HG02938 (cell line): ENCODE data around the gene MMP2.
A peak's percentile ranks its signal among the peaks of the same experiment; 100 is the strongest.

ENCODE experiments used
- ATAC-seq: cut with Tn5 transposase; IDR thresholded peaks from one replicate; pipeline ENCODE4 v1.9.1; 2021; ENCODE audit warnings: mild to moderate bottlenecking, moderate library complexity; ENCODE audit not compliant: unreplicated experiment

MMP2 gene

GRCh38 chr16:55478827-55479429, at the start of gene MMP2:
Gene MMP2 (plus strand): TSS chr16:55479198. CDS start chr16:55479480, 282 bp downstream.
- no peak for ATAC-seq

GRCh38 chr16:55433030-55433429, 46.0 kb upstream of the MMP2 start:
- no peak for ATAC-seq

GRCh38 chr16:55433535-55433934, 45.5 kb upstream of the MMP2 start:
- no peak for ATAC-seq

- no peak for ATAC-seq
Observed at GRCh38 chr16:55434000-55434399, 45.0 kb upstream of the MMP2 start.

- no peak for ATAC-seq
Observed at GRCh38 chr16:55435387-55435786, 43.6 kb upstream of the MMP2 start.

GRCh38 chr16:55436587-55436986, 42.4 kb upstream of the MMP2 start:
- ATAC-seq = no peak

GRCh38 chr16:55437625-55438024, 41.4 kb upstream of the MMP2 start:
- no peak for ATAC-seq

- no peak for ATAC-seq
Observed at GRCh38 chr16:55438281-55438680, 40.7 kb upstream of the MMP2 start.

GRCh38 chr16:55439101-55439690, 39.8 kb upstream of the MMP2 start:
- ATAC-seq = no peak

GRCh38 chr16:55443434-55444346, 35.3 kb upstream of the MMP2 start:
- no peak for ATAC-seq

GRCh38 chr16:55444754-55445485, 34.1 kb upstream of the MMP2 start:
- ATAC-seq = no peak

GRCh38 chr16:55447231-55447630, 31.8 kb upstream of the MMP2 start:
- no peak for ATAC-seq

GRCh38 chr16:55452996-55453395, 26.0 kb upstream of the MMP2 start:
- no peak for ATAC-seq

GRCh38 chr16:55453909-55454308, 25.1 kb upstream of the MMP2 start:
- no peak for ATAC-seq

- no peak for ATAC-seq
Observed at GRCh38 chr16:55454861-55455260, 24.1 kb upstream of the MMP2 start.

- ATAC-seq = no peak
Observed at GRCh38 chr16:55462241-55462640, 16.8 kb upstream of the MMP2 start.

GRCh38 chr16:55464375-55464774, 14.6 kb upstream of the MMP2 start:
- ATAC-seq = no peak

GRCh38 chr16:55465077-55465896, 13.7 kb upstream of the MMP2 start:
- ATAC-seq = peak; percentile 94

- no peak for ATAC-seq
Observed at GRCh38 chr16:55466209-55466608, 12.8 kb upstream of the MMP2 start.

- no peak for ATAC-seq
Observed at GRCh38 chr16:55467898-55468297, 11.1 kb upstream of the MMP2 start.
